Measurements from ENCODE around the gene PIGL. TPM values are rescaled to one million over a fixed set of nuclear protein-coding genes. Genes with fewer than 3 reads are reported as not detected.
A peak's percentile ranks its signal among the peaks of the same experiment; 100 is the strongest.

The PIGL gene
- total and polyA plus RNA-seq, 2 experiments from 2014 or later: 32.9 to 47.3 TPM

DNA sequence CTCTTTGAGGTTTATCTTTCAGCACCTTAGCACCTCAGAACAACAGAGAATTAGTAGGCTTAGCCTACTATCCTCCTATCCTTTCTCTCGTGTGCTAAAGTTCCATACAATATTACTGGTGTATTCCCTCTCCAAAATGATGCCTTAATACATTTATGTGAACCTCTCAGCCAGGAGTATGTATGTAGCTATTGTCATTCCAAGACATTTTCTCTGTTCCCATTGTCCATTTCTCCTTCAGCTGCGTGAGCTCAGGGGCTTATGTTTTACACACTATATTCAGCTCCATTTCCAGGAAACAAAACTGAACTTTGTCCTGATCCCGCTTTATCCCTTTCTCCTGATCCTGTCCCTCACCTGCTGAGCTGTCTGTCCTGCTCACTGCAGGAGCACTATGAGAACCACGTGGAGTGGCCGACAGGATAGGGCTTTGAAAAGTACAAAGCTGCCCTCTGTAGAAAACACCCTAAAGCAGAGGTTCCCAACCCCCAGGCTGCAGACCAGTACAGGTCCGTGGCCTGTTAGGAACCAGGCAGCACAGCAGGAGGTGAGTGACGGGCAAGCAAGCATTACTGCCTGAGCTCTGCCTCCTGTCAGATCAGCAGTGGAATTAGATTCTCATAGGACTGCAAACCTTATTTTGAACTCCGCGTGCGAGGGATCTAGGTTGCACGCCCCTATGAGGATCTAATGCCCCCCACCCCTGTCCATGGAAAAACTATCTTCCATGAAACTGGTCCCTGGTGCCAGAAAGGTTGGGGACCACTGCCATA lies 80.5 kb downstream of the PIGL start:
- H4K20me1 ChIP-seq (replicated peaks; ENCODE audit: insufficient read depth): no peaks in the 10 kb centered on the region; the same call in 1 of the 2 replicates
- no peaks in the 10 kb centered on the region for H3K36me3 ChIP-seq (ENCODE audit: insufficient read depth)
- no peaks in the 10 kb centered on the region for H3K79me2 ChIP-seq (replicated peaks; ENCODE audit: insufficient read depth)
- ATAC-seq (peak; percentile 79), DNase-seq (ENCODE audit: low spot score) (peak; percentile 31)
- no peak overlapping the region for H2AFZ ChIP-seq
- no peaks in the 10 kb centered on the region for H3K4me1 ChIP-seq (ENCODE audit: insufficient read depth)
- Mint-ChIP-seq H3K4me3 (no peak overlapping the region), H3K27ac (no peak overlapping the region), H3K4me1 (peaks cover 9% of the 10 kb centered on the region), H3K9me3 (no peaks in the 10 kb centered on the region), H3K27me3 (ENCODE audit: insufficient read depth, low read depth, poor library complexity) (peaks cover 5% of the 10 kb centered on the region), H3K36me3 (ENCODE audit: low read depth) (peaks cover 7% of the 10 kb centered on the region)
- no peak for TF ChIP-seq EZH2 (IDR thresholded peaks at IDR 0.05; ENCODE audit: low read depth, unreplicated experiment)
- TF ChIP-seq, protein P1, sequence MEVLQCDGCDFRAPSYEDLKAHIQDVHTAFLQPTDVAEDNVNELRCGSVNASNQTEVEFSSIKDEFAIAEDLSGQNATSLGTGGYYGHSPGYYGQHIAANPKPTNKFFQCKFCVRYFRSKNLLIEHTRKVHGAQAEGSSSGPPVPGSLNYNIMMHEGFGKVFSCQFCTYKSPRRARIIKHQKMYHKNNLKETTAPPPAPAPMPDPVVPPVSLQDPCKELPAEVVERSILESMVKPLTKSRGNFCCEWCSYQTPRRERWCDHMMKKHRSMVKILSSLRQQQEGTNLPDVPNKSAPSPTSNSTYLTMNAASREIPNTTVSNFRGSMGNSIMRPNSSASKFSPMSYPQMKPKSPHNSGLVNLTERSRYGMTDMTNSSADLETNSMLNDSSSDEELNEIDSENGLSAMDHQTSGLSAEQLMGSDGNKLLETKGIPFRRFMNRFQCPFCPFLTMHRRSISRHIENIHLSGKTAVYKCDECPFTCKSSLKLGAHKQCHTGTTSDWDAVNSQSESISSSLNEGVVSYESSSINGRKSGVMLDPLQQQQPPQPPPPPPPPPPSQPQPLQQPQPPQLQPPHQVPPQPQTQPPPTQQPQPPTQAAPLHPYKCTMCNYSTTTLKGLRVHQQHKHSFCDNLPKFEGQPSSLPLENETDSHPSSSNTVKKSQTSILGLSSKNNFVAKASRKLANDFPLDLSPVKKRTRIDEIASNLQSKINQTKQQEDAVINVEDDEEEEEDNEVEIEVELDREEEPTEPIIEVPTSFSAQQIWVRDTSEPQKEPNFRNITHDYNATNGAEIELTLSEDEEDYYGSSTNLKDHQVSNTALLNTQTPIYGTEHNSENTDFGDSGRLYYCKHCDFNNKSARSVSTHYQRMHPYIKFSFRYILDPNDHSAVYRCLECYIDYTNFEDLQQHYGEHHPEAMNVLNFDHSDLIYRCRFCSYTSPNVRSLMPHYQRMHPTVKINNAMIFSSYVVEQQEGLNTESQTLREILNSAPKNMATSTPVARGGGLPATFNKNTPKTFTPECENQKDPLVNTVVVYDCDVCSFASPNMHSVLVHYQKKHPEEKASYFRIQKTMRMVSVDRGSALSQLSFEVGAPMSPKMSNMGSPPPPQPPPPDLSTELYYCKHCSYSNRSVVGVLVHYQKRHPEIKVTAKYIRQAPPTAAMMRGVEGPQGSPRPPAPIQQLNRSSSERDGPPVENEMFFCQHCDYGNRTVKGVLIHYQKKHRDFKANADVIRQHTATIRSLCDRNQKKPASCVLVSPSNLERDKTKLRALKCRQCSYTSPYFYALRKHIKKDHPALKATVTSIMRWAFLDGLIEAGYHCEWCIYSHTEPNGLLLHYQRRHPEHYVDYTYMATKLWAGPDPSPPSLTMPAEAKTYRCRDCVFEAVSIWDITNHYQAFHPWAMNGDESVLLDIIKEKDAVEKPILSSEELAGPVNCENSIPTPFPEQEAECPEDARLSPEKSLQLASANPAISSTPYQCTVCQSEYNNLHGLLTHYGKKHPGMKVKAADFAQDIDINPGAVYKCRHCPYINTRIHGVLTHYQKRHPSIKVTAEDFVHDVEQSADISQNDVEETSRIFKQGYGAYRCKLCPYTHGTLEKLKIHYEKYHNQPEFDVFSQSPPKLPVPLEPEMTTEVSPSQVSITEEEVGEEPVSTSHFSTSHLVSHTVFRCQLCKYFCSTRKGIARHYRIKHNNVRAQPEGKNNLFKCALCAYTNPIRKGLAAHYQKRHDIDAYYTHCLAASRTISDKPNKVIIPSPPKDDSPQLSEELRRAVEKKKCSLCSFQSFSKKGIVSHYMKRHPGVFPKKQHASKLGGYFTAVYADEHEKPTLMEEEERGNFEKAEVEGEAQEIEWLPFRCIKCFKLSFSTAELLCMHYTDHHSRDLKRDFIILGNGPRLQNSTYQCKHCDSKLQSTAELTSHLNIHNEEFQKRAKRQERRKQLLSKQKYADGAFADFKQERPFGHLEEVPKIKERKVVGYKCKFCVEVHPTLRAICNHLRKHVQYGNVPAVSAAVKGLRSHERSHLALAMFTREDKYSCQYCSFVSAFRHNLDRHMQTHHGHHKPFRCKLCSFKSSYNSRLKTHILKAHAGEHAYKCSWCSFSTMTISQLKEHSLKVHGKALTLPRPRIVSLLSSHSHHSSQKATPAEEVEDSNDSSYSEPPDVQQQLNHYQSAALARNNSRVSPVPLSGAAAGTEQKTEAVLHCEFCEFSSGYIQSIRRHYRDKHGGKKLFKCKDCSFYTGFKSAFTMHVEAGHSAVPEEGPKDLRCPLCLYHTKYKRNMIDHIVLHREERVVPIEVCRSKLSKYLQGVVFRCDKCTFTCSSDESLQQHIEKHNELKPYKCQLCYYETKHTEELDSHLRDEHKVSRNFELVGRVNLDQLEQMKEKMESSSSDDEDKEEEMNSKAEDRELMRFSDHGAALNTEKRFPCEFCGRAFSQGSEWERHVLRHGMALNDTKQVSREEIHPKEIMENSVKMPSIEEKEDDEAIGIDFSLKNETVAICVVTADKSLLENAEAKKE (CRISPR knock-in tag; IDR thresholded peaks at IDR 0.05): no peak
- TF ChIP-seq ZNF331 (CRISPR knock-in tag; IDR thresholded peaks at IDR 0.05; ENCODE audit: low read depth): no peak
- TF ChIP-seq EZH2phosphoT487 (IDR thresholded peaks at IDR 0.05; ENCODE audit: unreplicated experiment): no peak
- no peak for TF ChIP-seq ETS1 (IDR thresholded peaks at IDR 0.05)
- TF ChIP-seq REST (IDR thresholded peaks at IDR 0.05; ENCODE audit: unreplicated experiment): no peak
- no peak for TF ChIP-seq POLR2AphosphoS5 (IDR thresholded peaks at IDR 0.05; ENCODE audit: low read depth)
- no peak for TF ChIP-seq ZNF114 (CRISPR knock-in tag; IDR thresholded peaks at IDR 0.05)
- H3K27ac ChIP-seq (ENCODE audit: low read depth): no peak overlapping the region
- H3K9me2 ChIP-seq (ENCODE audit: insufficient read depth): no peaks in the 10 kb centered on the region
- no peak overlapping the region for H3K4me2 ChIP-seq
- no peaks in the 10 kb centered on the region for H3K27me3 ChIP-seq (ENCODE audit: insufficient read depth)
- no peak overlapping the region for H3K4me3 ChIP-seq
- H3F3A ChIP-seq (replicated peaks; ENCODE audit: low read depth): no peaks in the 10 kb centered on the region
